ENCODE measurements around the gene SCMH1.
"Not testable (repeated sequence)": the region's sequence is repeated elsewhere in the genome, so short reads cannot be mapped to it uniquely, and the experiment has no call there.

- not testable (repeated sequence) for TF ChIP-seq CTCF (IDR thresholded peaks at IDR 0.05; ENCODE audit: low read depth, low read length, missing input control); ZBTB33 (IDR thresholded peaks at IDR 0.05); GABPA (IDR thresholded peaks at IDR 0.05 in 1 of 2, conservative IDR thresholded peaks at IDR 0.05 in 1 of 2); RXRA (IDR thresholded peaks at IDR 0.05)
Measured at GRCh38 chr1:41178230-41178629, 63.9 kb downstream of the SCMH1 start.
